SU-DHL-6 (cell line): ENCODE data around the gene MBTD1.

ENCODE experiments used
- H2AFZ ChIP-seq: fragments of 200-600 bp; sonication (generic); 2 replicates; pipeline ENCODE4 v1.6.1; 2014; ENCODE audit warnings: low read depth, mild to moderate bottlenecking, moderate library complexity, mixed read lengths, antibody characterized with exemption, low read length; ENCODE audit not compliant: severe bottlenecking
- H3F3A ChIP-seq: fragments of 200-600 bp; shearing (Covaris generic); 2 replicates; pipeline ENCODE4 v1.6.0; 2016; ENCODE audit warnings: antibody characterized with exemption, mild to moderate bottlenecking; ENCODE audit not compliant: insufficient read depth
- H3K27ac ChIP-seq: fragments of 200-600 bp; sonication (generic); 2 replicates; pipeline ENCODE4 v1.5.1; 2016; ENCODE audit warnings: low read depth, mild to moderate bottlenecking, low read length, moderate library complexity, mixed read lengths
- H3K27me3 ChIP-seq: fragments of 200-600 bp; sonication (generic), shearing (Covaris generic); 2 replicates; pipeline ENCODE4 v1.6.0; 2014; ENCODE audit warnings: mild to moderate bottlenecking, low read length
- H3K36me3 ChIP-seq: fragments of 200-600 bp; sonication (generic); 2 replicates; pipeline ENCODE4 v1.6.1; 2014; ENCODE audit warnings: mild to moderate bottlenecking, low read length, mixed read lengths
- H3K4me2 ChIP-seq: fragments of 300-600, 200-600 bp; shearing (Covaris generic), sonication (generic); 2 replicates; pipeline ENCODE4 v1.6.0; 2014; ENCODE audit warnings: low read length, low read depth, mild to moderate bottlenecking; ENCODE audit not compliant: poor library complexity, severe bottlenecking
- H3K4me3 ChIP-seq: fragments of 200-600 bp; sonication (generic); 2 replicates; pipeline ENCODE4 v1.5.1; 2014; ENCODE audit warnings: antibody characterized with exemption, low read length, mild to moderate bottlenecking, mixed read lengths; ENCODE audit not compliant: insufficient read depth, poor library complexity, severe bottlenecking
- H3K79me2 ChIP-seq: fragments of 200-600 bp; sonication (generic); 2 replicates; pipeline ENCODE4 v1.6.1; 2014; ENCODE audit warnings: mild to moderate bottlenecking, low read length, moderate library complexity; ENCODE audit not compliant: insufficient read depth
- H3K9ac ChIP-seq: fragments of 200-600 bp; sonication (generic); 2 replicates; pipeline ENCODE4 v1.7.0; 2014; ENCODE audit warnings: mild to moderate bottlenecking, low read length
- H3K9me2 ChIP-seq: fragments of 200-600 bp; sonication (generic); replicated peaks from 2 replicates; pipeline ENCODE4 v1.6.1; 2014; ENCODE audit warnings: low read length; ENCODE audit not compliant: insufficient read depth
- H3K9me3 ChIP-seq: fragments of 200-600 bp; sonication (generic); 2 replicates; pipeline ENCODE4 v1.6.1; 2014; ENCODE audit warnings: low read length, mixed read lengths; ENCODE audit not compliant: insufficient read depth
- H4K20me1 ChIP-seq: fragments of 200-600 bp; sonication (generic); 2 replicates; pipeline ENCODE4 v1.6.1; 2014; ENCODE audit warnings: low read depth, mild to moderate bottlenecking, antibody characterized with exemption, low read length, moderate library complexity, mixed read lengths
- CTCF ChIP-seq: fragments of 200-600 bp; sonication (generic); IDR thresholded peaks from one replicate; pipeline ENCODE4 v1.5.1; 2017; ENCODE audit warnings: antibody characterized with exemption, mild to moderate bottlenecking, low read length, moderate library complexity; ENCODE audit not compliant: insufficient read depth, poor library complexity, severe bottlenecking
- EZH2phosphoT487 ChIP-seq: fragments of 200-600 bp; sonication (generic), shearing (Covaris generic); conservative IDR thresholded peaks from 2 replicates; pipeline ENCODE4 v1.6.1; 2018; ENCODE audit warnings: mild to moderate bottlenecking, antibody characterized with exemption, low read length, moderate library complexity, mixed read lengths

MBTD1 gene

GRCh38 chr17:51234162-51234561 lies 25.7 kb downstream of the MBTD1 start:
- Histone ChIP-seq H3K9ac (no peak overlapping the region), H4K20me1 (no peaks in the 10 kb centered on the region), H3K79me2 (peaks cover 70% of the 10 kb centered on the region), H3K27me3 (no peaks in the 10 kb centered on the region), H3F3A (peaks cover 6% of the 10 kb centered on the region; the same call in 1 of the 2 replicates), H3K9me2 (no peaks in the 10 kb centered on the region), H3K4me2 (no peak overlapping the region), H3K27ac (no peak overlapping the region), H3K4me3 (no peak overlapping the region), H3K36me3 (no peaks in the 10 kb centered on the region), H3K9me3 (no peaks in the 10 kb centered on the region), H2AFZ (no peak overlapping the region)
- TF ChIP-seq EZH2phosphoT487, result no peak
- no peak for TF ChIP-seq CTCF

DNA sequence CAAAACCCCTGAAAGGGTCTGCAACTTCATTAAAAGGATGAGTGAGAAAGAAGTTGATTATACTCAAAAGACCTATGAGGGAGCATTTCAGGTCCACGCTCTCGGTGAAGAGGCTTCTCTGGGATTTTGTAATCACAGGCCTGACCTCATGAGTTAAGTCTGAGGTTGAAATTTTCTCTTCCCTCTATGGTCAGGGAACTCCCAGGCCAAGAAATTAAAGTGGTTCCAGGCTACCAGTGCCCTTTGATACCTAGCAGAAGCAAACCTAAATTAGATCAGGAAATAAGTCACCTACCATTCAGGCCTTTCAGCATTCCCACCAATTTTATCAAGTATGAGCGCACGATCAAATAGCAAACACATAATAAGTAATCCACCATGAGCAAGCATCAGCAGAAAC lies 27.9 kb downstream of the MBTD1 start:
- Histone ChIP-seq H3K79me2 (peaks cover 63% of the 10 kb centered on the region), H3K36me3 (no peaks in the 10 kb centered on the region), H2AFZ (no peak overlapping the region), H3K27me3 (no peaks in the 10 kb centered on the region), H4K20me1 (no peaks in the 10 kb centered on the region), H3K9me2 (no peaks in the 10 kb centered on the region), H3K4me3 (no peak overlapping the region), H3K9me3 (no peaks in the 10 kb centered on the region), H3K27ac (no peak overlapping the region), H3K4me2 (no peak overlapping the region), H3F3A (peaks cover 9% of the 10 kb centered on the region; the same call in 1 of the 2 replicates), H3K9ac (no peak overlapping the region)
- TF ChIP-seq EZH2phosphoT487 (no peak), CTCF (no peak)

GRCh38 chr17:51230306-51230705 lies 29.5 kb downstream of the MBTD1 start:
- TF ChIP-seq CTCF (no peak), EZH2phosphoT487 (no peak)
- Histone ChIP-seq H4K20me1 (no peaks in the 10 kb centered on the region), H2AFZ (peak overlapping the region; percentile 30), H3K36me3 (no peaks in the 10 kb centered on the region), H3K9ac (peak overlapping the region; percentile 7; the same call in 1 of the 2 replicates), H3K4me3 (no peak overlapping the region), H3K27ac (peak overlapping the region; percentile 22), H3K27me3 (no peaks in the 10 kb centered on the region), H3K79me2 (peaks cover 53% of the 10 kb centered on the region), H3K4me2 (peak overlapping the region; percentile 48), H3K9me2 (no peaks in the 10 kb centered on the region), H3K9me3 (no peaks in the 10 kb centered on the region), H3F3A (peaks cover 9% of the 10 kb centered on the region; the same call in 1 of the 2 replicates)
